Stimulated activated CD4-positive, alpha-beta T cell treated with anti-CD3 and anti-CD28 coated beads, Interleukin-15, amount 100 ng/mL, for 1 hour (primary cell): ENCODE data around the gene FAM161B.

Experiments used
- DNase-seq, 2 donors: peaks; one replicate each; pipeline ENCODE4 v3.0.0-alpha.2; 2020; ENCODE audit warnings: low read depth in 1 of 2, low spot score in 1 of 2

FAM161B gene

DNA sequence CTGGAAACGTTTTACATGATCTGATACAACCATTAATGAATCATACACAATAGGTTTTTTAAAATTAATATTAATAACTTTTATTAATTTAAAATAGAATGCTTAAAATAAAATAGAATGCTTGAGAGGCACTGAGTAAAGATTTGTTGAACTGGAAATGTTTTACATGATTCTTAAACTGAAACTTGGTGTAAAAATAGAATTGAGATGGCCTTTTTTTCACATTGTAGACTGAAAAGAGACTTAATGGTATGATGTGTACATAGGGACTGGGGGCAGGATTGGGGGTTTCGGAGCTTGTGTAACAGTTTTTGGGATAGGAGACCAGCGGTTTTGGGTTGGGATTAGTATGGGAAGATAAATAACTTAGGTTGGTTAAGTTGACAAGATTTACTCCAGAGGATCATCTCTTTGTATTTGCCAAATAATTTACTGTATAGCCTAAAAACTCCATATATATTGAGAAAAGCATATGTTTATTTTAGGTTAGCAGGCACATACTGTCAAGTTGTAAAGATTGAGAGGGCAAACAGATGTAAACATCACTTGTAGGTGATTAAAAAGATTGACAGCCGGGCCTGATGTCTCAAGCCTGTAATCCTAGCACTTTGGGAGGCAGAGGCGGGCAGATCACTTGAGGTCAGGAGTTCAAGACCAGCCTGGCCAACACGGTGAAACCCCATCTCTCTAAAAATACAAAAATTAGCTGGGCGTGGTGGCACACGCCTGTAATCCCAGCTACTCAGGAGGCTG, 65.3 kb downstream of the FAM161B start:
- no peak for DNase-seq
